HepG2 (cell line): Measurements from ENCODE around the gene CNNM2.

ENCODE experiments used
- CCAR2 ChIP-seq: fragments of 200-400 bp; formaldehyde crosslinking; optimal IDR thresholded peaks from 2 replicates; pipeline ENCODE3; 2018; ENCODE audit warnings: low read depth, mild to moderate bottlenecking, low read length, moderate library complexity
- MYC ChIP-seq: sonication (generic); formaldehyde crosslinking; IDR thresholded peaks from 2 replicates; pipeline ENCODE4 v1.9.0; 2021; ENCODE audit warnings: missing genetic modification reagents, borderline replicate concordance
- NCOR1 ChIP-seq: fragments of 200-600 bp; sonication (generic); IDR thresholded peaks from 2 replicates; pipeline ENCODE4 v1.7.0; 2017; ENCODE audit warnings: antibody characterized with exemption, low read length, borderline replicate concordance
- POGZ ChIP-seq: sonication (generic); formaldehyde crosslinking; IDR thresholded peaks from 2 replicates; pipeline ENCODE4 v1.4.0; 2020; ENCODE audit warnings: mild to moderate bottlenecking, missing genetic modification reagents
- POLR2A ChIP-seq, 2 experiments: IDR thresholded peaks; 2 replicates each; pipeline ENCODE4 v1.6.1; 2011; ENCODE audit warnings: low read depth in 2 of 2, low read length in 2 of 2, mild to moderate bottlenecking in 1 of 2, moderate library complexity in 1 of 2; ENCODE audit not compliant: insufficient read depth in 1 of 2
- POLR2AphosphoS5 ChIP-seq: IDR thresholded peaks from 2 replicates; pipeline ENCODE4 v1.6.1; 2012; ENCODE audit warnings: low read depth, low read length
- SP1 ChIP-seq, 2 experiments: fragments of 450-650 bp in 1 of 2; sonication (generic) in 1 of 2; formaldehyde crosslinking in 1 of 2; IDR thresholded peaks; 2 replicates each; pipeline versions ENCODE4 v1.4.0 to v1.6.1; 2016 to 2020; ENCODE audit warnings: missing genetic modification reagents in 1 of 2
- ZFP1 ChIP-seq: IDR thresholded peaks from 2 replicates; pipeline ENCODE4 v1.6.1; 2016
- ZFP62 ChIP-seq: sonication (generic); formaldehyde crosslinking; IDR thresholded peaks from 2 replicates; pipeline ENCODE4 v1.4.0; 2020; ENCODE audit warnings: missing genetic modification reagents
- ZNF160 ChIP-seq: sonication (generic); formaldehyde crosslinking; IDR thresholded peaks from 2 replicates; pipeline ENCODE4 v1.8.0; 2022; ENCODE audit warnings: mild to moderate bottlenecking, inconsistent platforms, missing genetic modification reagents
- ZNF772 ChIP-seq: sonication (generic); formaldehyde crosslinking; IDR thresholded peaks from 2 replicates; pipeline ENCODE4 v1.5.0; 2020; ENCODE audit warnings: mild to moderate bottlenecking, missing genetic modification reagents
- TF ChIP-seq, protein P1 (sequence below): sonication (generic); formaldehyde crosslinking; IDR thresholded peaks from 2 replicates; pipeline ENCODE4 v1.5.1; 2020; ENCODE audit warnings: missing genetic modification reagents, mild to moderate bottlenecking, borderline replicate concordance
- TF ChIP-seq, protein P2 (sequence below): sonication (generic); formaldehyde crosslinking; IDR thresholded peaks from 2 replicates; pipeline ENCODE4 v1.8.0; 2022; ENCODE audit warnings: mild to moderate bottlenecking, missing genetic modification reagents

DNA sequence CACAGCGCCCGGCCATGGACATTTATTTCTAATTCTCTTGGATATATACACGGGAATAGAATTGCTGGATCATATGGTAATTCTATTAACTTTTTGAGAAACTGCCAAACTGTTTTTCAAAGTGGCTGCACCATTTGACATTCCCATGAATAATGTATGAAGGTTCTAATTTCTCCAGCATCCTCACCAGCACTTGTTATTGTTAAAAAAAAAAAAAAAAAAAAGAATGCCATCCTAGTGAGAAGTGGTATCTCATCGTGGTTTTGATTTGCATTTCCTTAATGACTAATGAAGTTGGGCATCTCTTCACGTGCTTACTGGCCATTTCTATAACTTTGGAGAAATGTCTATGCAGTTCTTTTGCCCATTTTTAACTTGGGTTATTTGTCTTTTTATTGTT, 13.5 kb downstream of the CNNM2 start:
- TF ChIP-seq POLR2A (IDR thresholded peaks at IDR 0.05; ENCODE audit: insufficient read depth in 1 of 2, low read depth in 2 of 2, low read length in 2 of 2) = no peak
- TF ChIP-seq POGZ (CRISPR knock-in tag) = no peak
- TF ChIP-seq CCAR2 = no peak
- TF ChIP-seq MYC = no peak
- TF ChIP-seq NCOR1 = no peak
- TF ChIP-seq ZNF772 = no peak
- TF ChIP-seq ZFP1 (CRISPR knock-in tag) = no peak
- TF ChIP-seq ZNF160 (CRISPR knock-in tag) = no peak
- TF ChIP-seq SP1 (IDR thresholded peaks at IDR 0.05) = no peak
- no peak for TF ChIP-seq SP1 (CRISPR knock-in tag; IDR thresholded peaks at IDR 0.05)
- TF ChIP-seq ZFP62 = no peak
- TF ChIP-seq, protein P1, sequence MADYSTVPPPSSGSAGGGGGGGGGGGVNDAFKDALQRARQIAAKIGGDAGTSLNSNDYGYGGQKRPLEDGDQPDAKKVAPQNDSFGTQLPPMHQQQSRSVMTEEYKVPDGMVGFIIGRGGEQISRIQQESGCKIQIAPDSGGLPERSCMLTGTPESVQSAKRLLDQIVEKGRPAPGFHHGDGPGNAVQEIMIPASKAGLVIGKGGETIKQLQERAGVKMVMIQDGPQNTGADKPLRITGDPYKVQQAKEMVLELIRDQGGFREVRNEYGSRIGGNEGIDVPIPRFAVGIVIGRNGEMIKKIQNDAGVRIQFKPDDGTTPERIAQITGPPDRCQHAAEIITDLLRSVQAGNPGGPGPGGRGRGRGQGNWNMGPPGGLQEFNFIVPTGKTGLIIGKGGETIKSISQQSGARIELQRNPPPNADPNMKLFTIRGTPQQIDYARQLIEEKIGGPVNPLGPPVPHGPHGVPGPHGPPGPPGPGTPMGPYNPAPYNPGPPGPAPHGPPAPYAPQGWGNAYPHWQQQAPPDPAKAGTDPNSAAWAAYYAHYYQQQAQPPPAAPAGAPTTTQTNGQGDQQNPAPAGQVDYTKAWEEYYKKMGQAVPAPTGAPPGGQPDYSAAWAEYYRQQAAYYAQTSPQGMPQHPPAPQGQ (CRISPR knock-in tag) = no peak
- TF ChIP-seq, protein P2, sequence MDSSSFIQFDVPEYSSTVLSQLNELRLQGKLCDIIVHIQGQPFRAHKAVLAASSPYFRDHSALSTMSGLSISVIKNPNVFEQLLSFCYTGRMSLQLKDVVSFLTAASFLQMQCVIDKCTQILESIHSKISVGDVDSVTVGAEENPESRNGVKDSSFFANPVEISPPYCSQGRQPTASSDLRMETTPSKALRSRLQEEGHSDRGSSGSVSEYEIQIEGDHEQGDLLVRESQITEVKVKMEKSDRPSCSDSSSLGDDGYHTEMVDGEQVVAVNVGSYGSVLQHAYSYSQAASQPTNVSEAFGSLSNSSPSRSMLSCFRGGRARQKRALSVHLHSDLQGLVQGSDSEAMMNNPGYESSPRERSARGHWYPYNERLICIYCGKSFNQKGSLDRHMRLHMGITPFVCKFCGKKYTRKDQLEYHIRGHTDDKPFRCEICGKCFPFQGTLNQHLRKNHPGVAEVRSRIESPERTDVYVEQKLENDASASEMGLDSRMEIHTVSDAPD = no peak
- no peak for TF ChIP-seq POLR2AphosphoS5
